GM21737 (cell line): ENCODE data around the gene OTUB1.
"Not testable (repeated sequence)": the region's sequence is repeated elsewhere in the genome, so short reads cannot be mapped to it uniquely, and the experiment has no call there.

Experiments
- ATAC-seq: cut with Tn5 transposase; IDR thresholded peaks from one replicate; pipeline ENCODE4 v1.9.1; 2021; ENCODE audit warnings: mild to moderate bottlenecking, moderate library complexity; ENCODE audit not compliant: unreplicated experiment

OTUB1 gene, protein sequence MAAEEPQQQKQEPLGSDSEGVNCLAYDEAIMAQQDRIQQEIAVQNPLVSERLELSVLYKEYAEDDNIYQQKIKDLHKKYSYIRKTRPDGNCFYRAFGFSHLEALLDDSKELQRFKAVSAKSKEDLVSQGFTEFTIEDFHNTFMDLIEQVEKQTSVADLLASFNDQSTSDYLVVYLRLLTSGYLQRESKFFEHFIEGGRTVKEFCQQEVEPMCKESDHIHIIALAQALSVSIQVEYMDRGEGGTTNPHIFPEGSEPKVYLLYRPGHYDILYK

DNA sequence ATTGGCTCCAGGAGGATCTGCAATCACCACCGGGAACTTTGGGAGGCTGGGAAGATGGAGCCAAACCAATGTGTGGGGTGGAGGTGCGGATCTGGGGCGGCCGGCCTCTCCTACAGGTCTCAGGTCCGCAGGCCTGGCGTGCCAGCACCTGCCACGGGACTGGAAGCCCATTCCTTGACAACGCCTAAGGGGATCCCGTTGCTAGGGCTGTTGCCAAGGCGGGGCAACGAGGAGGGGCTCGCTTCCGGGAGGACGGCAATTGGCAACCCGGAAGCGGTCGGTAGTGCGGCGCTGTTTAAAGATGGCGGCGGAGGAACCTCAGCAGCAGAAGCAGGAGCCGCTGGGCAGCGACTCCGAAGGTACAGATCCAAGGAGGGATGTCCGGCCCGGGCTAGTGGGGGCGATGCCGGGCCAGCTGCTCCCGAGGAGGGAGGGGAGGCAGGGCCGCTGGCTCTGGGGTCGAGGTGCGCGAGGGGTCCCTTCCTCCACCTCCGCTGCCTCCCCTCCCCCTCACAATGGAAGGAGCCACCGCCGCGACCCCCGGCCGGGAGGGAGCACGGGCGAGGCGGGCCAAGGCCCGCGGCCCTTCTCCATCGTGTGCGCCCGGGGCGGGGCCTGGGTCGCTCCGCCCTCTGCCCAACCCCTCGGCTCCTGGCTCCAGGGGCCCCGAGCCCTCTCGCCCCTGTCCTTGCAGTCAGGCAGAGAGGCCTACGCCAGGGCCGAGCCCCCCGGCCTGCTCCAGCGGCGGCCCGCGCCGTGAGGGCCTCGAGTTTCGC is at the start of gene OTUB1:
Gene OTUB1 (plus strand): TSS at position 283 of the 776 bp plus-strand sequence. CDS start 19 bp downstream, at position 302.
- ATAC-seq: peak; percentile 76

DNA sequence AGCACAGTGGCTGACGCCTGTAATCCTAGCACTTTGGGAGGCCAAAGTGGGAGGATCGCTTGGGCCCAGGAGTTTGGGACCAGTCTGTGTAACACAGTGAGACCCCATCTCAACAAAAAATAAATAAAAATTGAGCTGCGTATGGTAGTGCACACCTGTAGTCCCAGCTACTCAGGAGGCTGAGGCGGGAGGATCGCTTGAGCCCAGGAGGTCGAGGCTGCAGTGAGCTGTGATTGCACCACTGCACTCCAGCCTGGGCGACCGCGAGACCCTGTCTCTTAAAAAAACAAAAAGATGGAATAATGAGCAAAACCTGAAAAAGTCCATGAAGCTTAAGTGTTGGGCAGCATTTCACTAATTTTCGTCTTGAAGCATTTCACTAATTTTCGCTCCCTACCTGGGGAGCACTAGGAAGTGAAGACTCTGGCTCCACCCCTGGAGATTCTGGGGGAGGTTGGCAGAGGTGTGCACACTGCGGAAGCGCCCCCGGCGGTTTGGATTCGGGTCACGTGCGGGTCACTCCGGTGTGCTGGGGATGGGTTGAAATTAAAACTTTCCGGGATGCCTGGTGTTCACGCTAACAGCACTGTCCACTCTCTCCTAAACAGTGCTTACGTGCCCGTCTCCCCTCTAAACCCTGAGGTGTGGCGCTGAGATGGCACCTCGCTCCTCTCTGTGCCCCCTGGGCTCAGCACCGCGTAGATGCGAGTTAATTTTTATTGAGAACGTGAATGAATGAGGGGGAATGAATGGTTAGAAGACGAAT is 48.3 kb upstream of the OTUB1 start:
- peak; percentile 3 for ATAC-seq

DNA sequence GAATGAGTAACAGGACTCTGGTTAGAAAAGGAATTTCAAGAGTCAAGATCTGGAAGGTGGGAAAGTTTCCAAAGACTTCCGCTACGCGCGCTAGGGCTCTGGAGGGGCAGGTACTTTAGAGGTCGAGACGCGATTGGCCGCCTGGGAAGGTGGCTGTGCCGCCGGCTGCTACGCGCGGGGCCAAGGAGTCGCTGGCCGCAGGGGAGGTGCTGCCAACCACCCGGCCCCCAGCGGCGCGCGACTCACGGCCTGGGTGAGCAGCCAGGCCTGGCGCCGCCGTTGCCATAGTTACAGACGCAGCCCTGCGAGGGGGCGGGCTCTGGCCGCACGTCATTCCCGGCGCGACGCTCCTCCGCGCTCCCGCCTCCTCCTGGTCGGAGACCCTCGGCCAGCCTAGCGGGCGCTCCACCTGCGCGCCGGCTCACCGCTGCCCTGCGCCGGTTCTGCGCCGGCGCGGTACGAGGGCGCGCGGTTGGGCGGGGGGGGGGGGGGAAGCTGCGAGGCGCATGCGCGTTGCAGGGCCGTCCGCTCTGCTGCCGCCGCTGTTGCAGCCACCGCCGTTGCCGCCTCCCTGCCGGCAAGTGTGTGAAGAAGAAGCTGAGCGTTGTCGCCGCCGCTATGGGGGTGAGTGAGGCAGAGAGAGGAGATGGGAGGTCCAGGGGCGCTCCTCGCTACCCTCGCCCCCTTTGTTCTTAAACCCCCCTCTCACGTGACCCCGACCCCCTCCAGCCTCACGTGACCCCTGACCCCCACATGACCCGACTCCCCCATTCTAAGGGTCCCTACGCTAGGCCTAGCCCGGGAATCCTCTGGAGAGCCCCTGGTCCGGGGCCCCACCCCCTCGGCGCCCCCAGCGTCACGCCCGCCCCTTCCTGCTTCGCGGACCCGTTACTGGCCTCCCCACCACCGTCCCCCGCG is 47.5 kb upstream of the OTUB1 start, which contains the start of gene NAA40:
Gene NAA40 (plus strand): TSS at position 524 of the 918 bp plus-strand sequence. CDS start 95 bp downstream, at position 619.
- peak; percentile 93 for ATAC-seq

DNA sequence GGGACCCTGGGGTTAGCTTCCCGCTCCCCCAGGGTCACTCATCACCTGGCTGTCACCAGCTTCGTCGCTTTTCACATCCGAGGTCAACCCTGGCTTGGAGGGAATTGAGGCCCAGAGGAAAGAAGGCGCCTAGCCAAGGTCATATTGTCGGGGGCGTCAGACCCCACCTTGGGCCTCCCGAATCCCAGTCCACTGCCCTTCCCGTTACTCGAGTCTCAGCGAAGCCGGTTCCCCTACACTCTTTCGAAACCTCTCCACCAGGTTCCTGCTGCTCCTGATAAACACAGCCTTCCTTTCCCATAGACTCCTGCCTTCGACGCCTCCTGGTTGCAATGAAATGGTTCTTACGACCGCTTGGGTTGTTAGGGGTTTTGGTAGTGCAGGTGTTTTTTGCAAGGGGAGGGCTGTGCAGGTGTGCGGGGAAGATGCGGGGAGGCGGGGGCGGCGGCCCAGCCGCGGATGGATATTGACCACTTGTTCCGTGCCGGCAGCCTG is 46.8 kb upstream of the OTUB1 start:
- no peak for ATAC-seq

DNA sequence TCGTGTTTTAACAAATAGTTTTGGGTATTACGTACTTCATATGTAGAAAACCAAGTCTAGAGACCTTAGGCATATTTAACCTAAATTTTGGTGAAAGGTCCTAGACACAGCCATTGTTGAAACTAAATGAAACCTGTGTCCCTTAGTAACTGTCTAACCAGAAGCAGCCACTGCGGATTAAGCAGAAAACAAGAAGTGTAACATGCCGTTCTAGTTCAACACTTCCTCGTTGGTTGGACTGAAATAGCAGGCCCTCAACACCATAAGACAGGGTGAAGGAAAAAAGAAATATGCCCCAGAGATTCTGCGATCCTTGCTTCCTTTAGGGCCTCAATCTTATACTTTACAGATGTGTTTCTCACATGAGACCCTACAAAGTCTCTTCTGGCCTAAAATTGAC is 45.5 kb upstream of the OTUB1 start:
- no peak for ATAC-seq

DNA sequence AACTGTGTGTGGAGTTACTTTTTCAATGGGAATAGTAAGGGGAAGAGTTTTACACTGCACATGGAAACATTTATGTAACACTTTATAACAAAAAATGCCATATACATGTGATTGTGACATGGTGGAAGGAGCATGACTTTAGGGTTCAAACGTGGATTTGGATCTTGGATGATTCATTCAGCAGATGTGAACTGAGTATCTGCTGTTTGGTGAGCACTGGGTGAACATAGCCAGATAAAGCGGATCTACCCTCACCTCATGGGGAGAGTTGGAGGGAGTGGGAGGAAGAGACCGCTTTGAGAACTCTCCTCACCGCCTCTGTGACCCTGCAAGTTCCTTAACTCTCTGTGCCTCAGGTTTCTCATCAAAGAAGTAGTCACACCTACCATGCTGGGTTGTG is 44.3 kb upstream of the OTUB1 start:
- no peak for ATAC-seq

DNA sequence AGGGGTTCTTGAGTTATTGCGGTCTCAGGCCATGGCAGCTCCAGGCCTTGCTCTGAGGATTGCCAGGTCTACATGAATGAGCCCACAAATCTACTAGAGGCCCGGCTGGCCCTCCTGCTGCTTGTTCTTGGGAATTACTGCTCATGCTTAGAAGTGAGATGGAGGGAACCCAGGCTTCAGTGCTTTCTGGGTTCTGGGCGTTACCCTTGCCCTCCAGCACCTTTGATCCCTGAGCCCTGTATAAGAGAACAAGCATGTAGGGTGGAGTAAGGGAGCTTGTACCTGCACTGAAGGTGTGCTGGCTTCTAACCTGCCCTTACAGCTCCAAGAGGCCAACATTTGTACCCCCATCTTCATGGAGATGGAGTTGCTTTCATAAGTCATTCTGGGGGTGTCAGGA is 43.4 kb upstream of the OTUB1 start:
- no peak for ATAC-seq

DNA sequence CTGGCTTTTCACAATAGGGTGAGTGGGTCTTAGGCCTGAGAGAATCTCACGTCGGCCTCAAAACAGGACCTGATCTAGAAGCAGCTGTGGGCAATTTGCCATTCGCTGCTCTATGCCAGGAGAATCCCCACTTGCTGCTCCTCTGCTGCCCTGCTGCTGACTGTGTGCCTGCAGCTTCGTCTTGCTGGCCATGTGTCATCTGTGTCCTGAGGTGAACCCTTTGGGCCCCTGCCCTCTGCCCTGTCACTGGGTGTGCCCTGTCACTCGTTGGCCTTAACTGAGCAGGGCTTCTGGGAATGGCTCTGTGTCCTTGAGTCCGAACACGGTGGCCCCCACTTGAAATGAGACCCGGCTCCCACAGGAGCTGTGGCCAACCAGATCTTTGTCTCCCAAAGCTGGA is 41.3 kb upstream of the OTUB1 start:
- ATAC-seq: no peak

DNA sequence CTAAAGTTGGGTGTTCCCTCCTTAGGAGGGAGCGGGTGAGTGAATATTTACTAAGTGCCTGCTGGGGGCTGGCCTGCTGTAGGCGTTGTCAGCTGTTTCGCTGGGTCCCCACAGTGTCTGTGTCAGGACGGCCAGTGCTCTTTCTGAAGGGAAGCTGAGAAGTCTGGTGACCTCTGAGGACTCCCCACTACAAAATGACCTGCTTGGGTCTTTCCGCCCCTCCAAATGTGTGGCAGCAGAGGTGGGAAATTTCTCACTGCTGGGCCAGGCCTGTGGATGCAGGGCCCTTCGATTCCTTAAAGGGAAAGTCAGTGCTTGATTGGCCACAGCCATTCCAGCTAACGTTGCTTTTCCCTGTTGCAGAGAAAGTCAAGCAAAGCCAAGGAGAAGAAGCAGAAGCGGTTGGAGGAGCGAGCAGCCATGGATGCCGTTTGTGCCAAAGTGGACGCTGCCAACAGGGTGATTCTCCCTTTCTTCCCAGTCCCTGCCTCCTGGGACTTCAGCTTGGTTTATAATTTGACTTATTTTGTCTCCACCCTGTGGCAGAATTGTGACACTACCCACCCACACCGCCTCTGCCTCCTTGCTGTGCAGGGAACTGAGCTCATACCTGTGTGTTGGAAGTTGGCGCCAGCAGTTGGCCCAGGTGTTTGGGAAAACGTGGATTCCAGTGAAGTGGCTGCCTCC is 40.6 kb upstream of the OTUB1 start:
- no peak for ATAC-seq

DNA sequence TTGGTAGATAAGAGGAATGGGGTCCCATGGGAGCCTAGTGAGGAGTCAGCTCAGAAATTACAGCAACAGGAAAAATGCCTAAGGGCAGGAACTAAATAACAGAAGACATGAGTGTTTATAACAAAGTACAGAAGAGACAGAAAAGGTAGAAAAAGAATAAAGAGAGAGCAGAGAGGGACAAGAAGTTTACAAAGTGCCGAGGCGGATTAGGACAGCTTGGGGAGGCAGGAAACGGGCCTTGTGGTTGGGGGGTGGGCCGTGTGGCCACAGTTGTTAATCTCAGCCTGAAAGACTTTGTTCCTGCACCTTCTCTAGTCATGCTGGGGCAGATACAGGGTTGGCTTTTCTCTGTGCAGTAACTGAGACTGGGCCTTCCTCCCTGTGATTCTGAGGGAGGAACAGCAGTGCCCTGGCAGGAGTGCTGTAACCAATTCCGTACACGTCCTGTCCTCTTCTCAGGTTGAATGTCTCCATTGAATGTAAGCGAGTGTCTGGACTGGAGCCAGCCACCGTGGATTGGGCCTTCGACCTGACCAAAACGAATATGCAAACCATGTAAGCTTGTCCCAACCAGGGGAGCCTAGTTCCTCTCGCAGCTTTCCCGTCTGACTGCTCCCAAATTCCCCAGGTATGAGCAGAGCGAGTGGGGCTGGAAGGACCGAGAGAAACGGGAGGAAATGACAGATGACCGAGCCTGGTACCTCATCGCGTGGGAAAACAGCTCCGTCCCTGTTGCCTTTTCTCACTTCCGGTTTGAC is 34.3 kb upstream of the OTUB1 start:
- ATAC-seq: peak; percentile 56

DNA sequence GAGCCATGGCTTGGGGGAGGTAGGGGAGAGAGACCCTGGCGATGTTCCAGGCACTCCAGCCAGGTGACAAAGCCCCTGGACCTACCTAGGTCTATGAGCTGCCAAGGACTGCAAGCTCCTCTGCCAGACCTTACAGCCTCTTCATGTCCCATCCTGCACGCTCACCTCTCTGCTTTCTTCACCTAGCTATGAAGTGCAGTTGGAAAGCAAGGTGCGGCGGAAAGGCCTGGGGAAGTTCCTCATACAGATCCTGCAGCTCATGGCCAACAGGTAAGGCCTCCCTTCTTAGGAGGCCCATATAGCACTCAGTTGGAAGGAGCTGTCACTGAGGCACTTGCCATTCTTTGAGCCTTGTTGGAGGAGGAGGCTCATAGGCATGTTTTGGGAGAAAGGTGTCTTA is 33.7 kb upstream of the OTUB1 start:
- ATAC-seq: no peak

DNA sequence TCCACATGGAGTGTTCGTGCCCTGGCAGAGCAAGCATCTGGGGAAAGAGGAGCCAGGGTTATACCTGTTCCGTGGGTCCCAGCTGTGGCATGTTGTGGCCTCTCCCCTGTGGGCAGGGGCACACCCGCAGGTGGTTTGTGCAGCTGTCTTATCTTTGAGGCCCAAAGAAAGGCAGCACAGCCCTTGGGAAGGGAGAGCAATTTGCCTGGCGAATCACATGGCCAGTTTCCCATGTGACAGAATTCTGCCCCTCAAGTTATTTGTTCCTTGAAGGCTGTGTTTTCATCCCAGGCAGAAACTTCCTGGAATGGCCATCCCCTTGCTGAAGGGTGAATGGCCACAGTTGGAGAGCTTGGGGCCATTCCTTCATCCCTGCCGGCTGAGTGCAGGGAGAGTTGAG is 28.2 kb upstream of the OTUB1 start:
- no peak for ATAC-seq

DNA sequence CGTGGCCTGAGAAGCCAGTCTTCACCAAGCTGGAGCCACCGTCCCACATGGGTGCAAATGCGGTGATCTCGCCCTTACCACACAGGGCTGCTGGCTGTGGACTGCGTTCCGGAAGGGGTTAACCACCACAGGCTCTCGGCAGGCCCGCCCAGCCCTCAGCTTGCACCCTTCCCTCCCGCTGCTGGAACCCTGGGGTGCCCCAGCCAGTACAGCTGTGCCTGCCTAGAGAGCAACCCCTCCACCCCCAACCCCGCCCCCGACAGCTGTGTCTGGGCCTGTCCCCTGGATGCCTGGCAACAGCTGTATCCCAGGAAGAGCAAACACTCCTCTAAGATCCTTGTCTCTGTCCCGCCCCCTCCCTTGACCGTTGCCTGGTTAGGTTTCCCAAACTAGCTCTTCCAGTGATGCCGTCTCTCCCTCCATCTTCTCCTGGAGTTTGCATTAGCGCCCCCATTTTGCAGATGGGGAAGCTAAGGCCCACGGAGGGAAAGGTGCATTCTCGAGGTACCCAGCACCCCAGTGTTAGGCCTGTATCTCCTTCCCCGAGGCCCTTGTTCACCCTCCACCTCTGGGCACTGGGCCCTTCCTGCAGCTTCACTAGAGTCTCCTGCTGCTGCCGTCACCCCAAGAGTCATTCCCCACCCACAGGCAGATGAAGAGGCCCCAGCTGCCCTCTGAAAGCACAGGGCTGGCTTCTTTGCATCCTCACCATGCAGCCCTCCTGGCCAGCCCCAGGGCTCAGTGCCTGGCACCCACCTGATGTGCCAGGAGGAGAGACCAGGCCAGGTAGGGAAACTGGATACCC is 24.4 kb upstream of the OTUB1 start:
- ATAC-seq: no peak

DNA sequence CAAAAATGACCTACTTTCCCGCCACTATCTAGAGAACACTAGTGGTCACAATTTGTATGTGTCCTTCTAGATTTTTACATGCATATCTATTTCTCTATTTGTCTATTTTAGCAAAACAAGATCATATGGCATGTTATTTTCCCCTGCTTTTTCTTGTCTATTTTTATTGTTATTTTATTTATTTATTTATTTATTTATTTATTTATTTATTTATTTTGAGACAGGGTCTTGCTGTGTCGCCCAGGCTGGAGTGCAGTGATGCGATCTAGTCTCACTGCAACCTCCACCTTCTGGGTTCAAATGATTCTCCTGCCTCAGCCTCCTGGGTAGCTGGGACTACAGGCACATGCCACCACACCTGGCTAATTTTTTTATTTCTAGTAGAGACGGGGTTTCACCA is 22.3 kb upstream of the OTUB1 start:
- not testable (repeated sequence) for ATAC-seq

DNA sequence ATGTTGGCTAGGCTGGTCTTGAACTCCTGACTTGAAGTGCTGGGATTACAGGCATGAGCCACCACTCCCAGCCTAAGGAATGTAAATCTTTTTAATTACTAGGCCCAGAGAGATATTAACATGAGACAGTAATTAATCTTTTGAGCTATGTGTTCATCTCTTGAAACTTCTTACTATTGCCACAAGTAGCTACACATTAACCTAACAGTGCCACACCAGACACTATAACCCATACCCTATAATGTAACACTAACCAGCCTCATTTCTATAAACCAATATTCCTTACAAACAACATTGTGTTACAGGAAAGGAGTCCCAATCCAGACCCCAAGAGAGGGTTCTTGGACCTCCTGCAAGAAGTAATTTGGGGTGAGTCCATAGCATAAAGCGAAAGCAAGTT is 19.8 kb upstream of the OTUB1 start:
- no peak for ATAC-seq

DNA sequence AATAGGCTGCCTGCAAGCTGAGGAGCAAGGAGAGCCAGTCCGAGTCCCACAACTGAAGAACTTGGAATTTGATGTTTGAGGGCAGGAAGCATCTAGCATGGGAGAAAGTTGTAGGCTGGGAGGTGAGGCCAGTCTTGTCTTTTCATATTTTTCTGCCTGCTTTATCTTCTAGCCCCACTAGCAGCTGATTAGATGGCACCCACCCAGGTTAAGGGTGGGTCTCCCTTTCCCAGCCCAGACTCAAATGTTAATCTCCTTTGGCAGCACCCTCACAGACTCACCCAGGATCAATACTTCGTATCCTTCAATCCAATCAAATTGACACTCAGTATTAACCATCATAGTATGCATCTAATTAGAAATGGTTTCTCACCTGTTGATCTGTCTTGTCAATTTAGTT is 16.8 kb upstream of the OTUB1 start:
- no peak for ATAC-seq

DNA sequence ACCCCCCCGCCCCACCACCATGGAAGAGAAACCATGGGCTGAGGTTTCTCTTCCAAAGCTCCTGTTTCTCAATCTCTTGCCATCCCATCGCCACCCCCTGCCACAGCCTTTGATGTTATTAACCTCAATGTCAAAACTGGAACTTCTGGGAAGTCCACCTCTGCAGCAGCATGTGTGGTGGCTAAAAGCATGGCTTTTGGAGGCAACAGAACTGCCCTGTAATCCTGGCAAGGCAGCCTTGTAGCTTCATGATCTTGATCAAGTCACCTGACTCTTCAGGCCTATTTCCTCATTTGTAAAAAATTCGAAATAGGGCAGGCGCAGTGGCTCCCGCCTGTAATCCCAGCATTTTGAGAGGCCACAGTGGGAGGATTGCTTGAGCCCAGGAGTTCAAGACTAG is 15.3 kb upstream of the OTUB1 start:
- no peak for ATAC-seq

DNA sequence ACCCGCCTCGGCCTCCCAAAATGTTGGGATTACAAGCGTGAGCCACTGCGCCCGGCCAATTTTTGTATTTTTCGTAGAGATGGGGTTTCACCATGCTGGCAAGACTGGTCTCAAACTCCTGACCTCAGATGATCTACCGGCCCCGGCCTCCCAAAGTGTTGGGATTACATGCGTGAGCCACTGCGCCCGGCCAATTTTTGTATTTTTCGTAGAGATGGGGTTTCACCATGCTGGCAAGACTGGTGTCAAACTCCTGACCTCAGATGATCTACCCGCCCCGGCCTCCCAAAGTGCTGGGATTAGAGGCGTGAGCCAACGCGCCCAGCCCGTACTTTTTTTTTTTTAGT is 12.4 kb upstream of the OTUB1 start:
- ATAC-seq: not testable (repeated sequence)
